HCT116 (cell line): Measurements from ENCODE around the gene ZNF536. TPM values are rescaled to one million over a fixed set of nuclear protein-coding genes. Genes with fewer than 3 reads are reported as not detected.

Experiments used
- ATAC-seq: fragments of 200-7000 bp; cut with Tn5 transposase; 2 replicates; pipeline ENCODE4 v1.9.1; 2020; ENCODE audit warnings: mild to moderate bottlenecking, moderate library complexity
- BruUV-seq: library from RNA; stranded (reverse); fragments of 400-500 nt; replicated peaks from 2 replicates; lab custom pipeline; 2021; lab: Mats Ljungman, UMichigan
- CTCF ChIA-PET: fragments of 300-600 bp; sonication (Branson Sonifier 250); formaldehyde crosslinking; loops from one replicate; lab custom pipeline; 2021; ENCODE audit warnings: antibody characterized with exemption; lab: Charles Lee
- POLR2A ChIA-PET: fragments of 300-600, 350-600 bp; sonication (Branson Sonifier 250); formaldehyde crosslinking; loops from one replicate; lab custom pipeline; 2021; ENCODE audit warnings: antibody characterized with exemption; lab: Charles Lee
- RAD21 ChIA-PET, 2 experiments: fragments of 300-600 bp; sonication (Branson Sonifier 250); formaldehyde crosslinking; loops; one replicate each; lab custom pipeline; 2023; ENCODE audit warnings: low total read pairs in 2 of 2; ENCODE audit not compliant: uncharacterized antibody in 2 of 2, unreplicated experiment in 2 of 2, low non-redundant PET in 1 of 2; lab: Charles Lee
- DNase-seq: peaks from one replicate; pipeline ENCODE4 v3.0.0-alpha.2; 2010; ENCODE audit warnings: low read depth, low spot score
- H2AFZ ChIP-seq: fragments of 200-600 bp; shearing (Covaris generic), sonication (generic); 2 replicates; pipeline ENCODE4 v1.6.1; 2017; ENCODE audit warnings: low read depth, mixed run types, mixed read lengths, antibody characterized with exemption, low read length; ENCODE audit not compliant: poor library complexity, severe bottlenecking
- H3K27ac ChIP-seq: 2 replicates; pipeline ENCODE4 v1.5.1; 2012; ENCODE audit warnings: low read depth, low read length
- H3K27me3 ChIP-seq: fragments of 200-600 bp; sonication (generic); 2 replicates; pipeline ENCODE4 v1.6.1; 2016; ENCODE audit warnings: mixed run types, low read length, mixed read lengths; ENCODE audit not compliant: insufficient read depth
- H3K36me3 ChIP-seq, 2 experiments: fragments of 200-500 bp in 1 of 2; fragments of 200-600 bp in 1 of 2; sonication (Bioruptor generic) in 1 of 2; sonication (generic) in 1 of 2; 2 replicates each; pipeline versions ENCODE4 v1.5.1 to v1.6.1; 2014 to 2016; ENCODE audit warnings: low read length in 2 of 2, inconsistent platforms in 1 of 2, mixed read lengths in 1 of 2, mixed run types in 1 of 2; ENCODE audit not compliant: insufficient read depth in 2 of 2, control insufficient read depth in 1 of 2
- H3K4me1 ChIP-seq, 2 experiments: fragments of 200-600 bp in 1 of 2; sonication (generic) in 1 of 2; 2 replicates each; pipeline versions ENCODE4 v1.5.1 to v1.6.1; 2012 to 2017; ENCODE audit warnings: low read length in 2 of 2, inconsistent platforms in 1 of 2, mild to moderate bottlenecking in 1 of 2, mixed read lengths in 1 of 2, mixed run types in 1 of 2, moderate library complexity in 1 of 2; ENCODE audit not compliant: insufficient read depth in 2 of 2, control insufficient read depth in 1 of 2
- H3K4me2 ChIP-seq: fragments of 200-600 bp; sonication (generic); 2 replicates; pipeline ENCODE4 v1.6.1; 2017; ENCODE audit warnings: mixed run types, low read length, mixed read lengths
- H3K4me3 ChIP-seq, 2 experiments: fragments of 200-600 bp in 1 of 2; sonication (generic) in 1 of 2; replicated peaks in 1 of 2; 2 replicates each; pipeline ENCODE4 v1.5.1; 2011 to 2016; ENCODE audit warnings: low read length in 2 of 2, control low read depth in 1 of 2, low read depth in 1 of 2, mild to moderate bottlenecking in 1 of 2, mixed read lengths in 1 of 2, mixed run types in 1 of 2
- H3K79me2 ChIP-seq: fragments of 200-600 bp; sonication (generic); 2 replicates; pipeline ENCODE4 v1.6.1; 2017; ENCODE audit warnings: mild to moderate bottlenecking, mixed run types, low read length, moderate library complexity, mixed read lengths; ENCODE audit not compliant: insufficient read depth
- H3K9ac ChIP-seq: fragments of 200-600 bp; sonication (generic); 2 replicates; pipeline ENCODE4 v1.6.1; 2016; ENCODE audit warnings: low read length, mixed read lengths
- H3K9me2 ChIP-seq: fragments of 200-600 bp; sonication (generic), shearing (Covaris generic); 2 replicates; pipeline ENCODE4 v1.6.1; 2017; ENCODE audit warnings: mixed run types, mild to moderate bottlenecking, moderate library complexity; ENCODE audit not compliant: insufficient read depth
- H3K9me3 ChIP-seq, 2 experiments: fragments of 200-500 bp in 1 of 2; fragments of 200-600 bp in 1 of 2; sonication (Bioruptor generic) in 1 of 2; sonication (generic) in 1 of 2; 2 replicates each; pipeline ENCODE4 v1.6.1; 2014 to 2017; ENCODE audit warnings: low read length in 2 of 2, mixed read lengths in 2 of 2, inconsistent platforms in 1 of 2, low read depth in 1 of 2, mild to moderate bottlenecking in 1 of 2, mixed run types in 1 of 2, moderate library complexity in 1 of 2; ENCODE audit not compliant: control insufficient read depth in 1 of 2, insufficient read depth in 1 of 2
- H4K20me1 ChIP-seq: fragments of 200-600 bp; sonication (generic), shearing (Covaris generic); 2 replicates; pipeline ENCODE4 v1.6.1; 2017; ENCODE audit warnings: mixed run types, mild to moderate bottlenecking, moderate library complexity; ENCODE audit not compliant: insufficient read depth
- ATF3 ChIP-seq: IDR thresholded peaks from 2 replicates; pipeline ENCODE4 v1.6.1; 2012
- CBX3 ChIP-seq: IDR thresholded peaks from 2 replicates; pipeline ENCODE4 v1.6.1; 2012; ENCODE audit warnings: low read depth
- CTCF ChIP-seq, 3 experiments: fragments of 200-600 bp in 1 of 3; sonication (generic) in 1 of 3; IDR thresholded peaks in 2 of 3; conservative IDR thresholded peaks in 1 of 3; 2 replicates each; pipeline ENCODE4 v1.5.1; 2012 to 2017; ENCODE audit warnings: low read depth in 2 of 3, low read length in 2 of 3, antibody characterized with exemption in 1 of 3, borderline replicate concordance in 1 of 3, control low read depth in 1 of 3, mild to moderate bottlenecking in 1 of 3, mixed read lengths in 1 of 3, mixed run types in 1 of 3, moderate library complexity in 1 of 3; ENCODE audit not compliant: insufficient read depth in 1 of 3
- ELF1 ChIP-seq: IDR thresholded peaks from 2 replicates; pipeline ENCODE4 v1.6.1; 2012; ENCODE audit warnings: low read depth, borderline replicate concordance
- EZH2 ChIP-seq: fragments of 200-600 bp; sonication (generic); IDR thresholded peaks from 2 replicates; pipeline ENCODE4 v1.6.1; 2017; ENCODE audit warnings: antibody characterized with exemption, mixed run types
- EZH2phosphoT487 ChIP-seq: fragments of 200-600 bp; IDR thresholded peaks from 2 replicates; pipeline ENCODE4 v1.6.1; 2018; ENCODE audit warnings: antibody characterized with exemption, borderline replicate concordance
- MAX ChIP-seq: IDR thresholded peaks from 2 replicates; pipeline ENCODE4 v1.6.1; 2012
- POLR2AphosphoS5 ChIP-seq: IDR thresholded peaks from 2 replicates; pipeline ENCODE4 v1.6.1; 2011; ENCODE audit warnings: mild to moderate bottlenecking, low read depth, low read length, moderate library complexity
- RAD21 ChIP-seq: IDR thresholded peaks from 2 replicates; pipeline ENCODE4 v1.6.1; 2012; ENCODE audit warnings: low read depth, mild to moderate bottlenecking
- REST ChIP-seq: IDR thresholded peaks from 2 replicates; pipeline ENCODE4 v1.6.1; 2012; ENCODE audit warnings: low read depth
- SIN3A ChIP-seq: IDR thresholded peaks from 2 replicates; pipeline ENCODE4 v1.6.1; 2012; ENCODE audit warnings: low read depth
- SRF ChIP-seq: IDR thresholded peaks from 2 replicates; pipeline ENCODE4 v1.6.1; 2012; ENCODE audit warnings: low read depth
- YY1 ChIP-seq: IDR thresholded peaks from 2 replicates; pipeline ENCODE4 v1.6.1; 2011; ENCODE audit warnings: low read length, low read depth, moderate library complexity, mild to moderate bottlenecking; ENCODE audit not compliant: insufficient replicate concordance; ENCODE audit errors: extremely low read depth
- ZFX ChIP-seq: fragments of 450-650 bp; IDR thresholded peaks from 2 replicates; pipeline ENCODE4 v1.6.1; 2017
- ZNF274 ChIP-seq: fragments of 200-500 bp; sonication (Bioruptor generic); IDR thresholded peaks from 2 replicates; pipeline ENCODE4 v1.6.1; 2014; ENCODE audit warnings: mild to moderate bottlenecking, low read depth, low read length, inconsistent platforms
- intact Hi-C: fragments of 100-400 bp; cut with micrococcal nuclease; formaldehyde crosslinking; loops from 2 replicates; pipeline ENCODE4 v1.10.0; 2022
- total RNA-seq: library from RNA; stranded (reverse); gene quantifications from one replicate; pipeline ENCODE4 v1.2.1, GENCODE V29; 2021; ENCODE audit not compliant: unreplicated experiment

Gene ZNF536
- total RNA-seq, 1 experiment from 2014 or later, result not detected

GRCh38 chr19:30364866-30365800 lies 7.1 kb upstream of the ZNF536 start:
- intact Hi-C loops, result no loop called here
- CTCF ChIA-PET, result no interaction called here

More at GRCh38 chr19:30364866-30365800, 7.1 kb upstream of the ZNF536 start:
- ChIA-PET RAD21 (no interaction called here), POLR2A (no interaction called here)
- Histone ChIP-seq H2AFZ (no peak overlapping the region), H3K27me3 (peaks cover 41% of the 10 kb centered on the region), H3K79me2 (no peaks in the 10 kb centered on the region), H3K4me3 (no peak overlapping the region), H3K9me2 (no peaks in the 10 kb centered on the region), H3K36me3 (no peaks in the 10 kb centered on the region), H3K9ac (no peak overlapping the region), H3K9me3 (no peaks in the 10 kb centered on the region), H3K4me1 (no peaks in the 10 kb centered on the region), H4K20me1 (no peaks in the 10 kb centered on the region), H3K27ac (no peak overlapping the region), H3K4me2 (no peak overlapping the region)
- no TSS peak for BruUV-seq
- DNase-seq, result no peak
- no peak for ATAC-seq
- TF ChIP-seq REST (no peak), YY1 (no peak), POLR2AphosphoS5 (no peak), MAX (no peak), EZH2phosphoT487 (no peak), ELF1 (no peak), CTCF (IDR thresholded peaks at IDR 0.05 in 2 of 3, conservative IDR thresholded peaks at IDR 0.05 in 1 of 3; ENCODE audit: borderline replicate concordance in 1 of 3, insufficient read depth in 1 of 3, low read depth in 2 of 3, low read length in 2 of 3) (no peak), RAD21 (no peak), ZFX (no peak), ZNF274 (no peak), EZH2 (no peak), ATF3 (no peak), SIN3A (no peak), SRF (no peak), CBX3 (no peak)
